H1 (cell line): ENCODE measurements around the gene CMTM2. TPM values are rescaled to one million over a fixed set of nuclear protein-coding genes. Genes with fewer than 3 reads are reported as not detected.

Experiments used
- CHD7 ChIP-seq: fragments of 300-600 bp; sonication (generic); IDR thresholded peaks from 2 replicates; pipeline ENCODE4 v1.7.1; 2012; ENCODE audit warnings: low read length, moderate library complexity, mild to moderate bottlenecking, inconsistent platforms; ENCODE audit not compliant: insufficient replicate concordance
- E2F6 ChIP-seq: IDR thresholded peaks from 2 replicates; pipeline ENCODE4 v1.6.1; 2012; ENCODE audit warnings: inconsistent platforms
- KDM4A ChIP-seq: IDR thresholded peaks from one replicate; pipeline ENCODE4 v1.7.1; 2012; ENCODE audit warnings: low read depth, mild to moderate bottlenecking, moderate library complexity, low read length, inconsistent platforms; ENCODE audit not compliant: severe bottlenecking
- polyA plus RNA-seq, 7 experiments: library from polyadenylated mRNA; depleted of rRNA in 3 of 7; stranded (reverse) in 5 of 7; unstranded in 2 of 7; fragments of >200 nt in 5 of 7; fragments of 200-250 nt in 2 of 7; gene quantifications; 1 replicate in 5 of 7; 2 replicates in 1 of 7; 4 replicates in 1 of 7; pipeline versions ENCODE4 v1.2.1 to v1.2.3, GENCODE V29; 2011 to 2013; ENCODE audit warnings: missing spikeins in 2 of 7, mixed read lengths in 2 of 7
- total RNA-seq: library from RNA; stranded (reverse); fragmentation: NEBNext Ultra II Directional; extraction: Animal tissue kit (Norgen Biotek cat#: 25700); gene quantifications from 2 replicates; pipeline ENCODE4 v1.2.1, GENCODE V29; 2021
- TF ChIP-seq, protein P1 (sequence below): IDR thresholded peaks from 2 replicates; pipeline ENCODE4 v1.6.1; 2012; ENCODE audit warnings: low read length, inconsistent platforms

Gene CMTM2
- total and polyA plus RNA-seq, 2 of the 8 experiments (the other 6 are each of a cell fraction or from before 2014, with no cell fraction given), result not detected

- TF ChIP-seq CHD7 (no peak), KDM4A (no peak), E2F6 (no peak)
- TF ChIP-seq, protein P1, sequence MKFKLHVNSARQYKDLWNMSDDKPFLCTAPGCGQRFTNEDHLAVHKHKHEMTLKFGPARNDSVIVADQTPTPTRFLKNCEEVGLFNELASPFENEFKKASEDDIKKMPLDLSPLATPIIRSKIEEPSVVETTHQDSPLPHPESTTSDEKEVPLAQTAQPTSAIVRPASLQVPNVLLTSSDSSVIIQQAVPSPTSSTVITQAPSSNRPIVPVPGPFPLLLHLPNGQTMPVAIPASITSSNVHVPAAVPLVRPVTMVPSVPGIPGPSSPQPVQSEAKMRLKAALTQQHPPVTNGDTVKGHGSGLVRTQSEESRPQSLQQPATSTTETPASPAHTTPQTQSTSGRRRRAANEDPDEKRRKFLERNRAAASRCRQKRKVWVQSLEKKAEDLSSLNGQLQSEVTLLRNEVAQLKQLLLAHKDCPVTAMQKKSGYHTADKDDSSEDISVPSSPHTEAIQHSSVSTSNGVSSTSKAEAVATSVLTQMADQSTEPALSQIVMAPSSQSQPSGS, result no peak
These were observed 10.1 kb upstream of the CMTM2 start (continued) for GRCh38 chr16:66569131-66569530.
